PC-3 (cell line): ENCODE results near the gene CAMK2B. TPM values are rescaled to one million over a fixed set of nuclear protein-coding genes. Genes with fewer than 3 reads are reported as not detected.

Experiments used
- ATAC-seq: fragments of 200-7000 bp; cut with Tn5 transposase; 2 replicates; pipeline ENCODE4 v1.9.1; 2020; ENCODE audit warnings: mild to moderate bottlenecking, moderate library complexity
- BruUV-seq: library from RNA; stranded (reverse); fragments of 400-500 nt; replicated peaks from 2 replicates; lab custom pipeline; 2021; lab: Mats Ljungman, UMichigan
- CTCF ChIA-PET: fragments of 300-600 bp; sonication (Branson Sonifier 250); formaldehyde crosslinking; loops from one replicate; lab custom pipeline; 2022; ENCODE audit warnings: antibody characterized with exemption; lab: Charles Lee
- POLR2A ChIA-PET: fragments of 300-600 bp; sonication (Branson Sonifier 250); formaldehyde crosslinking; loops from one replicate; lab custom pipeline; 2022; ENCODE audit warnings: antibody characterized with exemption; ENCODE audit not compliant: unreplicated experiment; lab: Charles Lee
- DNase-seq: peaks from one replicate; pipeline ENCODE4 v3.0.0-alpha.2; 2015
- H2AFZ ChIP-seq: fragments of 300-600 bp; sonication (generic); 2 replicates; pipeline ENCODE4 v1.6.0; 2016; ENCODE audit warnings: antibody characterized with exemption, low read length
- H3F3A ChIP-seq: fragments of 300-600 bp; sonication (generic); one replicate; pipeline ENCODE4 v1.6.0; 2017; ENCODE audit warnings: antibody characterized with exemption, low read length, control low read depth, mild to moderate bottlenecking; ENCODE audit not compliant: unreplicated experiment
- H3K27ac ChIP-seq: fragments of 300-600 bp; sonication (generic); 2 replicates; pipeline ENCODE4 v1.5.1; 2016; ENCODE audit warnings: mild to moderate bottlenecking, low read length
- H3K27me3 ChIP-seq: fragments of 300-600 bp; sonication (generic); 2 replicates; pipeline ENCODE4 v1.6.1; 2016; ENCODE audit warnings: low read length, mixed read lengths
- H3K36me3 ChIP-seq: fragments of 300-600 bp; sonication (generic); 2 replicates; pipeline ENCODE4 v1.6.1; 2016; ENCODE audit warnings: low read depth, mixed run types, low read length, mixed read lengths
- H3K4me1 ChIP-seq: fragments of 300-600 bp; sonication (generic); 2 replicates; pipeline ENCODE4 v1.5.1; 2016; ENCODE audit warnings: low read length; ENCODE audit not compliant: insufficient read depth
- H3K4me2 ChIP-seq: fragments of 300-600 bp; sonication (generic); 2 replicates; pipeline ENCODE4 v1.6.0; 2016; ENCODE audit warnings: low read length
- H3K4me3 ChIP-seq: fragments of 300-600 bp; sonication (generic); 2 replicates; pipeline ENCODE4 v1.5.1; 2016; ENCODE audit warnings: mild to moderate bottlenecking, low read length, mixed read lengths
- H3K79me2 ChIP-seq: fragments of 300-600 bp; sonication (generic); 2 replicates; pipeline ENCODE4 v1.6.1; 2017; ENCODE audit warnings: low read length, mixed read lengths
- H3K9ac ChIP-seq: fragments of 300-600 bp; sonication (generic); 2 replicates; pipeline ENCODE4 v1.6.0; 2016; ENCODE audit warnings: mild to moderate bottlenecking, low read length
- H3K9me2 ChIP-seq: fragments of 300-600 bp; sonication (generic); replicated peaks from 2 replicates; pipeline ENCODE4 v1.6.1; 2016; ENCODE audit warnings: mixed run types, low read length, mixed read lengths
- H3K9me3 ChIP-seq: fragments of 300-600 bp; sonication (generic); 2 replicates; pipeline ENCODE4 v1.6.1; 2016; ENCODE audit warnings: low read length, mixed read lengths
- H4K20me1 ChIP-seq: fragments of 300-600 bp; sonication (generic); 2 replicates; pipeline ENCODE4 v1.6.1; 2016; ENCODE audit warnings: low read length, mixed read lengths
- EZH2 ChIP-seq: fragments of 300-600 bp; sonication (generic); IDR thresholded peaks from one replicate; pipeline ENCODE4 v1.6.1; 2017; ENCODE audit warnings: antibody characterized with exemption, mild to moderate bottlenecking, low read length; ENCODE audit not compliant: unreplicated experiment
- EZH2phosphoT487 ChIP-seq: fragments of 300-600 bp; sonication (generic); IDR thresholded peaks from 2 replicates; pipeline ENCODE4 v1.6.1; 2018; ENCODE audit warnings: mild to moderate bottlenecking, antibody characterized with exemption, low read length, borderline replicate concordance
- intact Hi-C: fragments of 100-400 bp; cut with micrococcal nuclease; formaldehyde crosslinking; loops from 2 replicates; pipeline ENCODE4 v1.9.0; 2023
- total RNA-seq: library from RNA; depleted of rRNA; stranded (reverse); fragments of >200 nt; gene quantifications from 2 replicates; pipeline ENCODE4 v1.2.3, GENCODE V29; 2014
- TF ChIP-seq, protein P1 (sequence below): fragments of 300-600 bp; sonication (generic); conservative IDR thresholded peaks from 2 replicates; pipeline ENCODE4 v1.5.1; 2017; ENCODE audit warnings: antibody characterized with exemption, low read depth, mild to moderate bottlenecking, low read length

Gene CAMK2B
- total RNA-seq, 1 experiment from 2014 or later: 1.2 TPM

GRCh38 chr7:44184873-44185446 lies 140.4 kb downstream of the CAMK2B start:
- H3K4me1 ChIP-seq: peaks cover 17% of the 10 kb centered on the region
- ChIA-PET POLR2A (no interaction called here), CTCF (no interaction called here)
- 0 out of 2 replicates have a peak overlapping the region, but pooled peaks have one; percentile 1 for H3K4me3 ChIP-seq
- intact Hi-C loops: no loop called here
- H3K36me3 ChIP-seq: no peaks in the 10 kb centered on the region
- TF ChIP-seq, protein P1, sequence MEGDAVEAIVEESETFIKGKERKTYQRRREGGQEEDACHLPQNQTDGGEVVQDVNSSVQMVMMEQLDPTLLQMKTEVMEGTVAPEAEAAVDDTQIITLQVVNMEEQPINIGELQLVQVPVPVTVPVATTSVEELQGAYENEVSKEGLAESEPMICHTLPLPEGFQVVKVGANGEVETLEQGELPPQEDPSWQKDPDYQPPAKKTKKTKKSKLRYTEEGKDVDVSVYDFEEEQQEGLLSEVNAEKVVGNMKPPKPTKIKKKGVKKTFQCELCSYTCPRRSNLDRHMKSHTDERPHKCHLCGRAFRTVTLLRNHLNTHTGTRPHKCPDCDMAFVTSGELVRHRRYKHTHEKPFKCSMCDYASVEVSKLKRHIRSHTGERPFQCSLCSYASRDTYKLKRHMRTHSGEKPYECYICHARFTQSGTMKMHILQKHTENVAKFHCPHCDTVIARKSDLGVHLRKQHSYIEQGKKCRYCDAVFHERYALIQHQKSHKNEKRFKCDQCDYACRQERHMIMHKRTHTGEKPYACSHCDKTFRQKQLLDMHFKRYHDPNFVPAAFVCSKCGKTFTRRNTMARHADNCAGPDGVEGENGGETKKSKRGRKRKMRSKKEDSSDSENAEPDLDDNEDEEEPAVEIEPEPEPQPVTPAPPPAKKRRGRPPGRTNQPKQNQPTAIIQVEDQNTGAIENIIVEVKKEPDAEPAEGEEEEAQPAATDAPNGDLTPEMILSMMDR: no peak
- TF ChIP-seq EZH2 (no peak), EZH2phosphoT487 (no peak)
- H3K4me2 ChIP-seq: peak overlapping the region; percentile 57
- no peaks in the 10 kb centered on the region for H3K27me3 ChIP-seq
- H2AFZ ChIP-seq: peak overlapping the region; percentile 36; the same call in 1 of the 2 replicates
- ATAC-seq: peak; percentile 23
- H3K79me2 ChIP-seq: no peaks in the 10 kb centered on the region
- no peaks in the 10 kb centered on the region for H3K9me2 ChIP-seq
- peak overlapping the region; percentile 57 for H3K27ac ChIP-seq
- BruUV-seq: no TSS peak
- no peaks in the 10 kb centered on the region for H4K20me1 ChIP-seq
- H3K9me3 ChIP-seq: no peaks in the 10 kb centered on the region
- no peak overlapping the region for H3K9ac ChIP-seq
- no peaks in the 10 kb centered on the region for H3F3A ChIP-seq
- DNase-seq: no peak

GRCh38 chr7:44184206-44184872 lies 141.1 kb downstream of the CAMK2B start:
- peak overlapping the region; percentile 57 for H3K27ac ChIP-seq

More at GRCh38 chr7:44184206-44184872, 141.1 kb downstream of the CAMK2B start:
- Histone ChIP-seq H3K79me2 (no peaks in the 10 kb centered on the region), H4K20me1 (no peaks in the 10 kb centered on the region), H2AFZ (peak overlapping the region; percentile 36; the same call in 1 of the 2 replicates), H3K4me1 (peaks cover 17% of the 10 kb centered on the region), H3K4me2 (peak overlapping the region; percentile 57), H3K9ac (no peak overlapping the region), H3K9me2 (no peaks in the 10 kb centered on the region), H3K4me3 (0 out of 2 replicates have a peak overlapping the region, but pooled peaks have one; percentile 1), H3K9me3 (no peaks in the 10 kb centered on the region), H3K36me3 (no peaks in the 10 kb centered on the region), H3K27me3 (no peaks in the 10 kb centered on the region), H3F3A (no peaks in the 10 kb centered on the region)
- DNase-seq: peak; percentile 91
- CTCF ChIA-PET: interaction anchor here (0.5 kb wide), 1 partner anchor 72 kb away, joined by 3 read pairs; no protein-coding TSS in a partner anchor
- no TSS peak for BruUV-seq
- intact Hi-C loops: no loop called here
- TF ChIP-seq, protein P1: no peak
- TF ChIP-seq EZH2 (no peak), EZH2phosphoT487 (no peak)
- ATAC-seq: peak; percentile 100
- POLR2A ChIA-PET: no interaction called here
